AG04449 (cell line): Measurements from ENCODE around the gene UNC5C.

ENCODE experiments used
- CTCF ChIA-PET: fragments of 350-600 bp; formaldehyde crosslinking; extraction: SDS; loops from one replicate; lab custom pipeline; 2021; ENCODE audit warnings: antibody characterized with exemption; lab: Yijun Ruan, JAX
- POLR2A ChIA-PET: fragments of 400-600, 350-600 bp; formaldehyde crosslinking; extraction: SDS; loops from one replicate; lab custom pipeline; 2020; ENCODE audit warnings: antibody characterized with exemption, inconsistent platforms; lab: Yijun Ruan, JAX
- DNase-seq: peaks from one replicate; pipeline ENCODE4 v3.0.0-alpha.2; 2010; ENCODE audit warnings: low read depth, low spot score
- H3K4me3 ChIP-seq: 2 replicates; pipeline ENCODE4 v1.5.1; 2011; ENCODE audit warnings: low read depth, mild to moderate bottlenecking, control low read depth, low read length
- TF ChIP-seq, protein P1 (sequence below): IDR thresholded peaks from one replicate; pipeline ENCODE4 v1.5.1; 2011; ENCODE audit warnings: mild to moderate bottlenecking, moderate library complexity, low read length, control low read depth, inconsistent platforms; ENCODE audit not compliant: insufficient read depth; ENCODE audit errors: missing control alignments

The UNC5C gene

DNA sequence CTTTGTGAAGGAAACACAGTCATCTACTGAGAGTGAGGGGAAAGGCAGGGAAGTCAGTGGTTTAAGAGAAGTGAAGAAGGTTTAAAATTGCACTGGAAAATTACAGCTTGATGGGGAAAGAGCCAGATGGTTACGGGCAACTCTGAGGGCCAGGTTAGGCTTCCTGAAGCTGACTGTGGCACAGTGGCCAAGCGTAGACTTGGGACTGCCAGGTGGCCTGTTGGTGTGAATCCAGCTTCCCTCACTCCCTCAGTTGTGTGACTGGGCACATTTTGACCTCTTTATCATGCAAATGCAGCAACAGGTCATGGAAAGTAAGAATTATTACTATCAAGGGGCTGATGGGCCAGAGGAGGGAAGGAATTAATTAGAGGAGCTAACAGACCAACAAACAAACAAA, 390.1 kb downstream of the UNC5C start:
- TF ChIP-seq, protein P1, sequence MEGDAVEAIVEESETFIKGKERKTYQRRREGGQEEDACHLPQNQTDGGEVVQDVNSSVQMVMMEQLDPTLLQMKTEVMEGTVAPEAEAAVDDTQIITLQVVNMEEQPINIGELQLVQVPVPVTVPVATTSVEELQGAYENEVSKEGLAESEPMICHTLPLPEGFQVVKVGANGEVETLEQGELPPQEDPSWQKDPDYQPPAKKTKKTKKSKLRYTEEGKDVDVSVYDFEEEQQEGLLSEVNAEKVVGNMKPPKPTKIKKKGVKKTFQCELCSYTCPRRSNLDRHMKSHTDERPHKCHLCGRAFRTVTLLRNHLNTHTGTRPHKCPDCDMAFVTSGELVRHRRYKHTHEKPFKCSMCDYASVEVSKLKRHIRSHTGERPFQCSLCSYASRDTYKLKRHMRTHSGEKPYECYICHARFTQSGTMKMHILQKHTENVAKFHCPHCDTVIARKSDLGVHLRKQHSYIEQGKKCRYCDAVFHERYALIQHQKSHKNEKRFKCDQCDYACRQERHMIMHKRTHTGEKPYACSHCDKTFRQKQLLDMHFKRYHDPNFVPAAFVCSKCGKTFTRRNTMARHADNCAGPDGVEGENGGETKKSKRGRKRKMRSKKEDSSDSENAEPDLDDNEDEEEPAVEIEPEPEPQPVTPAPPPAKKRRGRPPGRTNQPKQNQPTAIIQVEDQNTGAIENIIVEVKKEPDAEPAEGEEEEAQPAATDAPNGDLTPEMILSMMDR = no peak
- ChIA-PET POLR2A (no interaction called here), CTCF (no interaction called here)
- H3K4me3 ChIP-seq = no peak overlapping the region
- DNase-seq = no peak

DNA sequence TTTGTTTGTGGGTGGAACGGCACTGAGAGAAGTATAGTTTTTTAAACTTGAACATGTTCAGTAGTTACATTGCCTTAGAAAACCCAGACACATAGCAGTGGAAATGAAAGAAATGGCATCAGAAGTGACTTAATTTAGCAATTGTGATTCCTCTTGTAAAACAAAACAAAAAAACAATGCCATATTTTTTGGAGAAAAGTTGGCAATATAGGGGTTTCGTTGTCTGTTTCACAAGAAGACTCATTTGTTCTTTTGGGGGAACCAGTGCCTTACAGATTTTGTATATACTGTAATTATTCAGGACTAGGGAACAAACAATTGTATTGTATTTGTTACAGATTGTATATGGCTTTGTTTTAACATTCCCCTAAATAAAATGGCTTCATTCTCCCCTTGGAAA, 390.7 kb downstream of the UNC5C start:
- POLR2A ChIA-PET = no interaction called here
- H3K4me3 ChIP-seq = no peak overlapping the region
- CTCF ChIA-PET = interaction anchor here (2.2 kb wide), 1 partner anchor 15 kb away, joined by 10 read pairs; no protein-coding TSS in a partner anchor
- no peak for DNase-seq
- TF ChIP-seq, protein P1 = no peak

DNA sequence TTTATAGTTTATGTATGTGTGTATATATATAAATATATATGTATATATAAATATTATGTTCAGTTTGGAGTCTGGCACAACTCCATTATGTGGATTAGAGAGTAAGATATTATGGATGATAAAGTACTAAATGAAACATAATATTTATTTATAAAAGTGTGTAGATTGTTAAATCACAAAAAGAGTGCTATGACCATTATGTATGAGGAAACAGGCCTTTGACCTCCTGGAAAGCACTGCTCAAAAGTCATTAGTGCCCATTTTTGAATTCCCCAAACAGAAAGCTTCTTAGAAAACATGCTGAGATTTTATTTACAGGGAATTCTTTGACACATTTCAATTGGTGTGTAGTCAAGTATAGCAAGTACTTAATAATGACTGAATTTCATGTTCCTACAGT, 391.2 kb downstream of the UNC5C start:
- ChIA-PET CTCF (interaction anchor here (2.2 kb wide), 1 partner anchor 15 kb away, joined by 10 read pairs; no protein-coding TSS in a partner anchor), POLR2A (no interaction called here)
- no peak for DNase-seq
- H3K4me3 ChIP-seq = no peak overlapping the region
- TF ChIP-seq, protein P1 = no peak

DNA sequence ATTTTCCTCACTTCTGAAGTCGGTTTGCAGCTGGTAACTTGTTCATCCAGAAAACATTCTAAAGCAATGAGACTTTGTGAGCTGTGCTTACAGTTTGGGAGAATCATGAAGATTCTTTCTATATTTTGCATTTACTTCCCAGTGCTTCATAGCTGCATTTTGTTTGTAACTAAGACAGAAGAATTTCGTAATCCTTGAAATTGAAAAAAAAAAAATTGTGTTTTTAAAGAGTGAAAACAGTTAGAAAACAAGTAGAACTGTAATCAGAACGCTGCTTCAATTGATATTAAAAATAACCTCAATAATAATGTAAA, 392.4 kb downstream of the UNC5C start:
- DNase-seq = no peak
- TF ChIP-seq, protein P1 = no peak
- POLR2A ChIA-PET = no interaction called here
- CTCF ChIA-PET = interaction anchor here (1.1 to 3.6 kb wide), 4 partner anchors 9 to 13 kb away, joined by 4 to 28 read pairs (median 8); no protein-coding TSS in a partner anchor
- H3K4me3 ChIP-seq = no peak overlapping the region

DNA sequence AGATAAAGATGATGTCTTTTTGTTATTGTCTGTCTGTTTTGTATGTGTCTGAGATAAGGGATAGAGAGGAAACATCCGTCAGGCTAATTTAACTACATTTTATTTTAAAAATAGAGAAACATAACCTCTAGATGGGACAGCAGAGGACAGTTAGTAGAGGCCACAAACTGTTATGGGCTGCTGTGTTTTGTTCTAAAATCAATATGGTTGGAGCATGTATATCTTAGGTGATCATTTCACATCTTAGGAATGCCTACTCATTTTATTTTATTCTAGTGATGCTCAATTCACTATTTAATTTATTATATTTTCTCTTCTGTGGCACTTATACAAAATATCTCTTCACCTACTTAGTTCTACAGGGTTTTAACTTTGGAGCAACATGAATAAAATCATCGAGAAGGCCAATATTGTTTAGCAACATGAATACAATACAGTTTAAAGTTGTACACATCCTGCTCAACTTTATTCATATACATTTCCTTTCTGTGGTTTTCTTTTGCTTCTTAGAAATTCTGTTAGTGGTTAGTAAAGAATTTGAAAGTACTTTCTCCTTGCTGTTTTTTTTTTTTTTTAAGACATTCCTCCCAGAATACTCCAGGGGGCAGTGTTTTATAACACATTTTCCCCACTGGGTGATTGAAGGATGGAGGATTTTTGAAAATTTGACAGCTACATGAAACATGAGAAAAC, 392.9 kb downstream of the UNC5C start:
- DNase-seq = peak; percentile 7
- no peak overlapping the region for H3K4me3 ChIP-seq
- TF ChIP-seq, protein P1 = peak; percentile 40
- ChIA-PET POLR2A (no interaction called here), CTCF (interaction anchor here (1.1 to 3.6 kb wide), 5 partner anchors 8 to 13 kb away, joined by 4 to 28 read pairs (median 9); no protein-coding TSS in a partner anchor)

DNA sequence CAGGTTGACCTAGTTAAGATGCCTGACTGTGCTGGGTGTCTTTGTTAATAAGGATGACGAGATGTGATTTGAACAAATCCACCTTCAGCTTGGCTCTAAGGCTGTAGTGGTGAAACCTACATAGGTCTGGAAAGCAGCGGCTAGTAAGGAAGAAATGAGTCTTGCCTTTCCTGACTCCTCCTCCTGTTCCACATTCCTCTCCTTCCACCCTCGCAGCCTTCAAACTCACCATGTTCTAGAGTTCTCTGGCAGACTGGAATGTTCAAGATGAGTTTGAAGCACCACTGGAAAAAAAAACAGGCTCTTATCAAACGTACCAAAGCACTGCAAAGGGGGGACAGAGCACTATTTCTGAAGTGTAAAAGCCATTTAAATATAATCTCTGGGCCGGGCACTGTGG, 395.6 kb downstream of the UNC5C start:
- CTCF ChIA-PET = interaction anchor here (1.0 kb wide), 1 partner anchor 11 kb away, joined by 3 read pairs; no protein-coding TSS in a partner anchor
- POLR2A ChIA-PET = no interaction called here
- no peak for DNase-seq
- no peak overlapping the region for H3K4me3 ChIP-seq
- TF ChIP-seq, protein P1 = no peak
